22Rv1 (cell line): Measurements from ENCODE around the gene PSPH.

ENCODE experiments used
- H3K27ac ChIP-seq: fragments of 450-650 bp; 2 replicates; pipeline ENCODE4 v1.5.1; 2017
- CTCF ChIP-seq: fragments of 450-650 bp; IDR thresholded peaks from 2 replicates; pipeline ENCODE4 v1.5.1; 2017; ENCODE audit warnings: mild to moderate bottlenecking
- ZFX ChIP-seq: fragments of 450-650 bp; IDR thresholded peaks from 2 replicates; pipeline ENCODE4 v1.6.1; 2017; ENCODE audit warnings: antibody characterized with exemption, borderline replicate concordance

The PSPH gene

GRCh38 chr7:56087445-56087844 is 36.2 kb upstream of the PSPH start:
- no peak overlapping the region for H3K27ac ChIP-seq
- no peak for TF ChIP-seq CTCF
- TF ChIP-seq ZFX = no peak

- H3K27ac ChIP-seq = no peak overlapping the region
- TF ChIP-seq ZFX = no peak
- TF ChIP-seq CTCF = no peak
Observed at GRCh38 chr7:56086761-56087160, 35.5 kb upstream of the PSPH start.

- H3K27ac ChIP-seq = no peak overlapping the region
- TF ChIP-seq ZFX (no peak), CTCF (no peak)
Observed at GRCh38 chr7:56083150-56083785, 32.0 kb upstream of the PSPH start.

- H3K27ac ChIP-seq = no peak overlapping the region
- no peak for TF ChIP-seq ZFX
- no peak for TF ChIP-seq CTCF
Observed at GRCh38 chr7:56081626-56082340, 30.5 kb upstream of the PSPH start.

GRCh38 chr7:56080726-56081435 is 29.6 kb upstream of the PSPH start:
- H3K27ac ChIP-seq = peak overlapping the region; percentile 80; the same call in 1 of the 2 replicates

GRCh38 chr7:56079450-56080185 is 28.4 kb upstream of the PSPH start:
- H3K27ac ChIP-seq = peak overlapping the region; percentile 80
- TF ChIP-seq CTCF = peak; percentile 99
- TF ChIP-seq ZFX = no peak

- H3K27ac ChIP-seq = peak overlapping the region; percentile 80
- no peak for TF ChIP-seq CTCF
- TF ChIP-seq ZFX = no peak
Observed at GRCh38 chr7:56078196-56078595, 27.0 kb upstream of the PSPH start.
